HG02798 (cell line): ENCODE measurements around the gene PRKCA.

Experiments
- ATAC-seq: cut with Tn5 transposase; IDR thresholded peaks from one replicate; pipeline ENCODE4 v1.9.1; 2021; ENCODE audit warnings: mild to moderate bottlenecking; ENCODE audit not compliant: unreplicated experiment, poor library complexity

Gene PRKCA

DNA sequence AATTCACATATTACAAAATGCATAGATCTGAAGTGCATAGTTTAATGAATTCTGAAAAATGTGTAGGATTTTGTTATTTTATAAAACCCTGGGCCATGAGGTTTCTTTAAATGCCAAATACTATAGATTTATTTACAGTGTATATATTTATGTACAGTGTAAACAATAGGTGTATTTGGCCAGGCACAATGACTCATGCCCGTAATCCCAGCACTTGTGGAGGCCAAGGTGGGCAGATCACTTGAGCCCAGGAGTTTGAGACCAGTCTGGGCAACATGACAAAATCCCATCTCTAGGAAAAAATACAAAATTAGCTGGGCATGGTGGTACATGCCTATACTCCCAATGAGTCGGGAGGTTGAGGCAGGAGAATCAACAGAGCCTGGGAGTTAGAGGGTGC lies 249.4 kb downstream of the PRKCA start:
- no peak for ATAC-seq

DNA sequence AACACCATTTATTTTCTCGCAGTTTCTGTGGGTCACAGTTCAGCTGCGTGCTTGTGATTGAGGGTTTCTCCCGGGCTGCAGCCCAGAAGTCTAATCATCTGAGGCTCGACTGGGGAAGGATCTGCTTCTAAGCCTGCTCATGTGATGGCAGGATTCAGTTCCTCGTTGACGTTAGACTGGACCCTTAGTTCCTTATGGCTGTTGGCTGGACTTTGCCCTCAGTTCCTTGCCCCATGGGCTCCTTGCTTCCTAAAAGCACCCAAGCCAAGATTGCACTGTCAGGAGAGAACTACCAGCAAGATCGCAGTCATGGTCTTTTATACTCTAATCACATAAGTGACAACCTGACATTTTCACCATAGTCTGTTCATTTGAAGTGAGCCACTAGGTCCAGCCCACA lies 250.0 kb downstream of the PRKCA start:
- no peak for ATAC-seq

DNA sequence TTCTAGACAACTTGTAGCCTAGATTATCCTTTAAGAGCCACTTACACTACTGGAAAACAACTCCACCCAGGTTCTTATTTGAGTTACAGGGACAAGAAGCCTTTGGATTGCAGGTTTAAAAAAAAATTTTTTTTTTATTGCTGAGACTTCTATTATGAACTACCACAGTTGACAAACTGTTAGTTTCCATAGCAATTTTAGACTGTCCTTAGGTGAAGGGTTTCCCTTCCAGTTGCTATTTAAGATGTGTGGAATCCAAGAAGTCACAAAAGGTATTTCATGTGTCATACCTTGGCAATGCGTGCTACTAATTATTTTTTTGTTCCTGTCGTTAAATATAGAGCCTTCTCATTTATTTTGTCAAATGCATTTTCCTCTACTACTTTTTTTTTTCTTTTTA lies 253.2 kb downstream of the PRKCA start:
- ATAC-seq = no peak

DNA sequence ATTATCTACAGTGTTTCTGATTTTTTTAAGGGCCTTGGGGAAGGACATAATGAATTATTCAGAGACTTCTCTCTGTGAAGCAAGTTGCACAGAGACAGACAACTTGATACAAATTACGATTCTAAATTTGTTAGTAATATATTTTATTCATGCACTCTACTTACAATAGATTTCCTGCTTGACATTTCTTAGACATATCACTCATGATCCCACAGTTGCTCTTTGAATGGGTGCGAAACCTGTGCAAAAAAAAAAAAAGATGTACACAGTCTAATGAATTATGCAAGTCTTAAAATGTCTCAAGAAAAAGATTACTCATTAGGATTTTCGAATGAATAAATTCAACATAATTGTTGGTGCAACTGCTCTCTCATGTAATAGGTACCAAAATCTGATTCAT lies 254.8 kb downstream of the PRKCA start:
- ATAC-seq = no peak

DNA sequence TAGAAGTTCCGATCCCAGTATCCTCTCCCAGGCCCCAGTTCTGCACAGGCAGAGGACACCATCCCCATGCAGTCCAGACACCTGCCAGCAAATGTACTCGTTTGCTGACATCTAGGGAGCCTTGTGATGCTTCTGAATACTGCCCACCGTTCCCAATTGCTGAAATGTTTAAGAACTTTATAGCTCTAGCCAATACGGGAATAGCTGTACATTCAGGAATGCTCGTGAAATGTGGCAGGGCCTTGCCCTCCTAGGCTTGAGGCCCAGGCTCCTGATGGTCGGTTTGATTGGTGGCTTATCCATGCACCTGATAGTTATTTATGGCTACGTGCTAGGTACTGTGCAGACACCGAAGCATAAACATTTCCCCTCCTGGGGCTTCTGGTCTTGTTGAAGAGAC lies 255.5 kb downstream of the PRKCA start:
- ATAC-seq = no peak

DNA sequence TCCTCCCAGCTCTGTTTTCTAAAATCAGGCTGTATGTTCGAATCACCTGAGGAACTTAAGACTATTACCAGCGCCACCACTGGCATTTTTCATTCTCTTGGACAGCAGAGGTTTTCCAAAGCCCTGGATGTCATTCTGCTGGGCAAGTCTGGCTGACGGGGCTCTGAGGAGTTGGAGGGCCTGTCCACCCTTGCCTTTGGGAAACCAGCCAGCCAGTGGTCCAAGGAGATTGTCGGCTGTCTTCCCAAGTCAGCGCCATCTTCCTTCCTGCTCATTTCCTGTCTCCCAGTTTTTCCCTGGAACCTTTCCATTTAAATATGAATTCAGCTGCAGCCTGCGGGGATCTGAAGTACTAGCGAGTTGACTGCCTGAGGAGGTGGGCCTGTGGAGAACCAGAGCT lies 258.3 kb downstream of the PRKCA start:
- no peak for ATAC-seq

DNA sequence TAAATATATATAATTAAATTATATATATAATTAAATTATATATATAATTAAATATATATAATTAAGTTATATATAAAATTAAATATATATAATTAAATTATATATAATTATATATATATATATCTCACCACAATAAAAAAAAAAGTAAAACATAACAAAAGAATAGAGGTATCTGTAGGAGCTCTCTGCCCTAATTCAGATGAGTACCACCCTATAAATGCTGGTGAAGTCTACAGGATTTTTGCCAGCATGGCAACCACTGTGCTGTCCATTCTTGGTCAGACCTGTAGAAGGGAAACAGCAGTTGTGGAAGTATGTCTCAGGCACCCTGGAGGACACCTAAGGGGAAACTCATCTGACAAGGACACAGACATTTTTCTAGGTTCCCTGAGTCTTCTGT lies 259.7 kb downstream of the PRKCA start:
- ATAC-seq = no peak

DNA sequence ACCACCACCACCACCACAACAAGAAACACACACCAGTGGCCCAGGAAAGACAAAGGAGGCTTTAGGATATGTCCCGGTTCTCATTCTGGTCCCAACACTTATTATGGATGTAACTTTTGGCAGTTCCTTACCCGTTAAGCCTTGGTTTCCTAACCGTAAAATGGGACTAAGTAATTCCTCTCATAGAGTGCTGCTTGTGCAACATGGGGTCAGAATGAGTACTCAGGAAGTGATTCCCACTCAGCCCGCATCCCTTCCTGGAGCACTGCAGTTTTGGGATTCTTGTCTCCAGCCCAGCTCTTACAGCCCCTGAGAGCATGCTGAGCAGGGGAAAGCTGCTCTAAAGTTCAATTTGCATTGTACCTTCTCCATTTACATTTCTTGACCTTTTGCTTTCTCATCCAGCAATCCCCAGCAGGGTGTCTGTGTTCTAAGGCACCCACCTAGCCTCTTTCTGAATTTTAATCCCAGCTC lies 262.6 kb downstream of the PRKCA start:
- no peak for ATAC-seq

DNA sequence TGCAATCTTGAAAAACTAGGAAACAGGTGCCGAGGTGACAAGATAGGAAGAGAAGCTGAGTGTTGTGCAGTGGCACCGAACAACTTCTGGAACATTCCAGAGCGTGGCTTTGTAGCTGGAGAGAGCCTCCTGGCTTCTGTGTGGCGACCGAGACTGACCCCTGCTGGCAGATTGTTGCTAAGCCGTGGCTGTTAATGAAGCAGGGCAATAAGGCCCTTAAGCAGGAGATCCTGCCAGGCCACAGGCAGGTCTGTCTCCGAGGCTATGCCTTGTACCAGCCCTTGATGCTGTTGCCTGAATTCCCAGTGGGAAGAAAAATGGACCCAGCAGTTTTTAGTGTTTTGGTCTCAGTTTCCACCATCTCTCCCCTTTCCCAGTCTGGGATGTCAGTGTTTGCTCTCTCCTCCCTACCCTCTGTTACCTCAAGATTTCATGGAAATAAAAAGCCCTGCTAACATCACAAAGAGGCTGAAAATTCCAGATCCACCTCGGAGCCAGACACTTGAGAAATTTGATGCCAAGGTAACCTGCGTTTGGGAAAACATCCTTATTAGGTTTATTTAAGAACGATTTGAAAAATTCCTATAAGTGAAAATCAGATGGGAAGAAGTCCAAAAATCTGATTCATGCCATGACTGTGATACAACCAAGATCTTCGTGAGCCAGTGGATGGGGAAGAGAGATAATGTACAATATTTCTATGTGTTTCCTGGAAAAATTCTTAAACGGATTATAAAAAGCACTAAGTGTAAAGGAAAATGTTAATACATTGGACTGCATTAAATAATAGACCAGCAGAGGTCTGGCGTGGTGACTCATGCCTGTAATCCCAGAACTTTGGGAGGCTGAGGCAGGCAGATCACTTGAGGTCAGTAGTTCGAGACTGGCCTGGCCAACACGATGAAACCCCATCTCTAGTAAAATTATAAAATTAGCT lies 265.1 kb downstream of the PRKCA start:
- peak; percentile 87 for ATAC-seq

DNA sequence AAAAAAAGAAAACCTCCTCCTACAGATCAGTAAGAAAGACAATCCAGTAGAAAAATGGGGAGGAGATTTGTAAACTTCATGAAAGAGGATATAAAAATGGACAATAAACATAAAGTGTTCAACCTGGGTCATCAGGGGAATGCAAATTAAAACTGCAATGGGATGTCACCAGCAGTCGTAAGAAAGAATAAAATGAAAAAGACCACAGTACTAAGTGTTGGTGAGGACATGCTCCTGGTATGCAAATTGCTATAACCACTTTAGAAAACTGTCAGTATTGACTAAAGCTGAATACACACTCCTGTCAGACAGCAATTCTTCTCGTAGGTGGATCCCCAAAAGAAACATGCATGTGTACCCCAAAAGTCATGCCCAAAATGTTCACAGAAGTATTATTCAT lies 267.2 kb downstream of the PRKCA start:
- no peak for ATAC-seq

DNA sequence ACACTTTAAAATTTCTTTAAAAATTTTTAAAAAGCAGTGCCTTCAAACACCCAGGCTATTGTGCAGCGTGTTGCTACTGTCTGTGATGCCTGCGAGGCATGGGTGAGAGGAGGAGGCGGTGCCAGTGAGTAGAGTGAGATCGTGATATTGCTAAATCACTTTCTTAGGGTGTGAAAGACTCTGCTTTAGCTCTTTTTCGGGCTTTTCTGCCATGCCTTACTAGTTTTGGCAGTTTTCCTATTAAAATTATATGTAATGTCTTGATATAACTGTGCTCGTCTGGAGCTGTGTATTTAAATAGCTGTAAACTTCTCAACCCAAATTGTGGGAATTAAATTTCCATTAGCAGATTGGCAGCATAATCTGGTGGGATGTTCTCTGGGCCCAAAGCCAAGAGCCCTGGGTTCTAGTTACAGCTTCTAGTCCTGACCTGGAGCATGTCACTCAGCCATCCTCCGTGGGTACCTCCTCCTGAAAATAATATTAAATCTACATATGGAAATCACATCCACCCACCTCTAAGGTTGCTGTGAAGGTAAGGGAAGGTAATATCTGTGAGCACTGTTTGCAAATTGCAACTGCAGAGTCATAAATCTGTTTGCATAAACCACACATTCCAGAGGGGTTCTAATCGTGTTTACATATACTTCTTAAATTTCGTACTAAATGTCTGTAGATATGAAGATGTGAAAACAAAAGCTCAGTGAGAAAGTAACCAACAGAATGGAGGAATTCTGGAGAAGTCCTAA lies 268.2 kb downstream of the PRKCA start:
- no peak for ATAC-seq

DNA sequence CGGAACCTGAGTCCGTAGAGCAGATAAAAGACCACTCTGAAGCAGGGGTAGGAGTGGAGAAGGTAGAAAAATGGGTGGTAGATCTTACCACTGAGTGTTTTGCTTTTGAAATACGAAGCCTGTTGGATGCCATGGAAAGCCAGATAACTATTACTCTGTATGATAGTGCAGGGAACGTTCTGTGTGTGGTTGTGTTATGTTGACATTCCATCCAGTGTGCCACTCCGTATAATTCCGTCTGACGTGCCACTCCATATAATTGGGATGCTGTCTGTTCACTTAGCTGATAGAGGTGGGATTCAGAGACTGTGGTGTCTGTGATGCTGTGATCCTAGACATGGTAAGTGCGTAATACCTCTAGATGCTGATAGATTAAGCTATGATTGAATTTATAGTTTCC lies 269.3 kb downstream of the PRKCA start:
- no peak for ATAC-seq

DNA sequence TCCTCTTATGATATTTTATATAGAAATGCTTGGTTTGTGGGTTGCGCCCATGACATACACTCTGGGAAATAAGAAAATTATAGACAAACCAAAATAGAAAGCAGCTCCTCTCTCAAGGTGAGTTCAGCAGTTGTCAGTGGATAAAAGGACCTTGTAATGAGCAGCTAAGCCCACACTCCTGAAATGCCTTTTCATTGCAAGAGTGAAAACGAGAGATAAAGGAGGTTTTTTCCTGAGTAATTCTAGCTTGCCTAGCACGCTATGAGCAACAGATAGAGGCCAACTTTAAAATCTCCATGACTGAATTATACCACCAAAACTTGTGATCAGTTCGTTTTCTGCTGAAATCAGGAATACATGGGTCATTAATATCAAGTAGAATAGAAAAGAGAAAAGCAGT lies 270.7 kb downstream of the PRKCA start:
- ATAC-seq = no peak

DNA sequence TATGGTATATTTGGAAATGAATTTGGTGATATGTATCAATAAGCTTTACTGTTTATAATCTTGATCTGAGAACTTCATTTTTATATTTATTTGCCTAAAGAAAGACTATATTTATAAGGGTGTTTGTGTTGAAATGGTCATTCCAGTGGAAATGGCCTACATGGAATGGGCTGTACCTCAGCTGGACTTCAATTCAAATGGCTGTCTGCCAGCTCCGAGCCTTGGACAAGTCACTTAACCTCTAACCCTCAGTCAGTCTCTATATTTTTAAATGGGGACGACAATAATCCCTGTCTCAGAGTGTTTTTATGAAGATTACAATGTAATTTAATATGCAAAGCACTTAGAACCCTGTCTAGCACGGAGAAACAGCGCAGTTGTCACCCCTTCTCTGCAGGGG lies 271.7 kb downstream of the PRKCA start:
- no peak for ATAC-seq

DNA sequence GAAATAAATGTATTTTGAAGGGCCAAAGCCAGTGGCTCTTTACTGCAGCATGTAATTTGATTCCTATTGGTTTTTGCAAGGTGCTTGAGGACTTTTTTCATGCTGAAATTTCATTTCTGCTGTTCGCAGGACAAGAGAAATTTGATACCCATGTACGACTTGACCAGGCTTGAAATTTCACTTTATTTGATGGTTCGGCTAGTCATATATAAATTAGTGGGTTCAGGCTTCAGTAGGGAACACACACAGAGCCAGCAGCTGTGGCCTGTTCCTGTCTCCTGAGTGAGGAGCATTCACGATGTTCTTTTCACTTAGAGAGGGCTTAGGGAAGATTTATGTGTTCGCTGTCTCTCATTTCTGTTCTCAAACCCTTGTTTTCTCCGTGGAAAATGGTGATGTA lies 274.1 kb downstream of the PRKCA start:
- ATAC-seq = no peak

DNA sequence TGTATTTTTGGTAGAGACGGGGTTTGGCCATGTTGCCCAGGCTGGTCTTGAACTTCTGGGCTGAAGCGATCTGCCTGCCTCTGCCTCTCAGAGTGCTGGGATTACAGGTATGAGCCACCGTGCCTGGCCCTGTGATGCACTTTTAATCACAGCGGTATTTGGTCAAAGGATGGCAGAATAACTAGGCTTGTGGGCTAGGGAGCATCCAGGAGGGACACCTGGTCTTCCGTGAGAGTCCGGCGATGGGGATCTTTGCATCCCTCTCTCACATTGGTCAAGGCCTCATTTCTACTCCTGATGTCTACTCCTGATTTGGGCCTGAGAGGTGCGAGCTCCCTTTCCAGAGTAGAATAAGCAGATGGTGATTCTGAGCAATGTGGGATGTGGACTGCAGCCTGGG lies 274.6 kb downstream of the PRKCA start:
- ATAC-seq = no peak

DNA sequence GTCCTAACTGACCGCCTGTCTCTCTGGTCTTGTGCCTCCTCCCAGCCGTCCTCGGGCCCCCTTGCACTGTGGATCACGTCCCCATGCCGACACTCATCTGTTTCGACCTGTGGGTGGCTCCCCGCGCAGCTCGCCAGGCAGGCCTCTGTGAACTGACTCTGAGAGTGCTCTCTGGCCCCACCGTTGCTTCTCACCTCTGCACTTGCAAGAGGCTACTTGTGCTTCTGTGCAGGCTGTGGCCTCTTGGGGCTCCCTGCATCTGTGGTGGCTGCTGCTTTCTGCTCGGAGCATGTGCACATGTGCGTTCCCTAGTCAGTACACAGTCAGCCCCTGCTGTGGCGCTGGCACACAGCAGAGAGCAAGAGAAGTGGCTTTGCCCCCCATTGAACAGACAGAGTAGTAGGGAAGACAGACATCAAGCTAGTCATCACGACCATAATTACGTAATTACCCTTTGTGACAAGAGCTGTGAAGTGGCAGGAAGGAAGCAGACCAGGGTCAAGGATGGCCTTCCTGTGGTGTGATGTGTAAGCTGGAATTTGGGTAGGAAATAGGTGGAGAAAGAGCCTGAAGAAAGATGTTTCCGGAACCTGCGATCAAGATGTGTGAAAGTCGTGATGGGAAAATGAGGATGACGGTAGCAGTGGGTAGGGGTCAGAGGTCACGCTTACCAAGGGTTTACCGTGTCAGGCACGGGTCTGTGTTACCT lies 276.5 kb downstream of the PRKCA start:
- ATAC-seq = no peak

DNA sequence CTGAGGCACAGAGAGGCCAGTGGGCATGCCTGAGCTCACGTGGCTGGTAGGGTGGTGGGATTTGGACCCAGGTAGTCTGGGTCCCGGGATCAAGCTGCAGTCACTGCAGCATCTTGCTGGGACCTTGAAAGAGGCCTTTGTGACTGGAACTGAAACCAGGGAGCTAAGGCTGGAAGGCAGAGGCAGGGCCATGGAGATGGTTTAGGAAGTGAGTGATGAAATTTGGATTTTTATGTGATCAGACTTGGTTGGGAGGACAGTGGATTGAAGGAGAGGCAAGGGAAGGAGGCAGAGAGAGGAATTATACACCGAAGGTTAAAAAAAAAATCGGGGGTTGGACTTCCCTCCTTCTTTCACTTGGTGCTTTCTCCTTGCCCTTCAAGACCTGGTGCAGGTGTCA lies 277.1 kb downstream of the PRKCA start:
- no peak for ATAC-seq

DNA sequence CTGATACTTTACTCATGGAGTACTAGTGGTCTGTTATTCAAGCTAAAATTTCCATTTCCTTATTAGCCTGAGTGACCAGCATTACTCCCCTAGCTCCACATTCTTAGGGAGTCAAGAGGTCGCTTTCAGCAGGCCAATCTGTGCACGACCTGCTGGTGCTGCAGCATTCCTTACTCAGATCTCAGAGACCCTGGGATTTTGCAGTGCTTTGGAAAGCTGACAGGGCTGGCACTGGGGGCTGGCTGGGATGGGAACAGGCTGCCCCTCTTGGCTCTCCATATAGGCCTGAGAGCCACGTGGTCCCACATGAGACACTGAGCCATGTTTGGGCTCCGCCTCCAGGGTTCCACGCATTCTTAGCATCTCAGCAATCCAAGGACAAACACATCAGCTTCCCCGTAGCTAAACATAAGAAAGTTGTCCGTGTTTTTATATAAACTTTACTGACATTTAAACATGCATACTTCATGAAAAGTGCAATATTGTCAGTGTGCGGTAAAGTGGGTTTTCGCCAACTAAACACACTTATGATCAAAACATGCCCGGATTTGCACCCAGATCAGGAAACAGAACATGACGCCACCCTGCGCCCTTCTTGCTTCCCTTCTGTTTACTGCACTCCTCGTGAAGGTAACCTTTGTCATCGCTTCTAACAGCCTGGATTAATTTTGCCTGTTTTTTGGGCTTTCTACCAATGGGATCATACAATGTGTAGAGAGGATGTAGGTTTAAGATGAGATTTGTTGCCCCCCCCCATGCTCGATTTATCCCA lies 278.0 kb downstream of the PRKCA start:
- ATAC-seq = no peak

DNA sequence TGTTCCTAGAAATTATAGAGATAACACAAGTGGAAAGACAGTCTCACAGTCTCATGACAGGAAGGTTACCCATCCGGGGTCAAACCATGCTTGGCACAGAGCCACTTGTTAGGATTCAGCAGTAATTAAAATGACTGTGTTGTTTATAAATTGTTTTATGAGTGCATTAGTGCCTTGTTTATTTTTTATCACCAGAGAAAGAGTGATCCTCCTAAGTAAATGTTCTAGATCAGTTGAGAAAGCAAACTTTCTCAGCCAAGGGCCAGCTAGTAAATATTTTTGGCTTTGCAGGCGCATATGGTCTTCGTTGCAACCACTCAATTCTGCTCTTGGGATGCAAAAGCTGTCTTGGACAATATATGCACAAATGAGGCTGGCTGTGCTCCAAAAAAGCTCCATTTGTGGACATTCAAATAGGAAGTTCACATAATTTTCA lies 278.6 kb downstream of the PRKCA start:
- ATAC-seq = no peak
